G401.6 (cell line): ENCODE data around the gene SLC22A3.
"Not testable (repeated sequence)": the region's sequence is repeated elsewhere in the genome, so short reads cannot be mapped to it uniquely, and the experiment has no call there.

ENCODE experiments used
- FAIRE-seq: peaks from 2 replicates; lab custom pipeline; 2012; peaks lifted over from hg19 to GRCh38; lab: Jason Lieb, UNC

SLC22A3 gene

DNA sequence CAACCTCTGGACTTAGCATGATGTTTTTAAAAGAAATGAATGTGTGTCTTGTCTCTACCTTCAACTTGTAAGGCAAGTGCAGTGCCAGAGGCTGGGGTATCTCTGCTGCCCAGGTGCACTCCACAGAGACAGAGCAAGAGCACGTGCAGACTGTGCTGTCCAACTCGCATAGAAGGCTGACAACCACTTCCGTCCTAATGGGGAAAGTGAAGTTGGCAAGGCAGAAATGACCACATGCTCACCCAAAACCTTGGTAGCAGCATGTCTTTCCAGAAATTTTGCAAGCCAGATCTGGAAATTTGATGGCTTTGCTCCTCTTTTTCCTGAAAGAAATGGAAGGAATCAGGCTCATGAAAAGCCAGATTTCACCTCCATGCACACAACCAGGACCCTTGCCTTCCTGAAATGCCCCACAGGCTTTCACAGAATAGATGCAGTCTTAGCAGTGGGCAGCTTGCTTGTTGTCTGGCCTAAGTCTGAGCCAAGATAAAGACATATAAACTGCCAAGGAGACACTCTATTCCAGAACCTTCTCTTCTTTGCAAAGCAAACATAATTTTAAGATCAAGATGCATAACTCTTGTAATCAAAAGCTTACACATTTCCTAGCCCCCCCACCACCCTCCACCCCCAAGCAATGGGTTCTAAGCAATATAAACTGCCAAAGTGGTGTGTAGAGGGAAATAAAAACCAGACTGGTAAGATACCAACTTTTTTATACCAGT is 26.8 kb downstream of the SLC22A3 start:
- no peak for FAIRE-seq

DNA sequence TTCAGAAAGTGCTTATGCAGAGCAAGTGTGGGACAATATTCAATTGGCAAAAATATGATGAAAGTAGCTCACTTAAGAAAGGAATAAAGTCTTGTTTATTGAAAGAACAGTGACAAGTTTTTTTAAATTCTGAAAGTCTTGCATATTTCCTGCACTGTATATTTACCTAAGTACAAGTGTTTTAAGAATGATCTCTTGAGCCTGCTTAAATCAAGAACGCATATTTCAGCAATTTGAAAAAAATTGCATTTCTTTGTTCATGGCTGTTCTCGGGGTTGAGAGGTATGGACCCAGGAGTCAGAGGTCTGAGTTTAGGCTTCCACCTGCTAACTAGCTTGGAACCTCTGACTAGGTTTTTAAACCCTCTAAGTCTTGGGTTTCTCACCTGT is 27.4 kb downstream of the SLC22A3 start:
- no peak for FAIRE-seq

DNA sequence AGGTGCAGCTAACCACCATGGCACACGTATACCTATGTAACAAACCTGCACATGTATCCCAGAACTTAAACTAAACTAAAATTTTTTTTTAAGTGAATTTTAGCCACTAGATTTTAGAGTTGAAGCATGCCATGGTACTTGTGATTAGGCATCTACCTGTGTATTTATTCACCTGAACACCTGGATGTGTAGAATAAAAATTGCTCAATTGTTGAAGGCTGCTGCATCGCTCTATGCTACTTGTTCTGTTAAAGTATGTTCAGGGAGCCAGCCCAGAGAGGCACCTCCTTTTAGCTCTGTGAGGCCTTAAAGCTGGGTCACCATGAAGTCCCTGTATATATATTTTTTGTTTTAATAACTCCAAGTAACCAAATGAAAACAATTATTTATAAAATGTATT is 28.3 kb downstream of the SLC22A3 start:
- no peak for FAIRE-seq

DNA sequence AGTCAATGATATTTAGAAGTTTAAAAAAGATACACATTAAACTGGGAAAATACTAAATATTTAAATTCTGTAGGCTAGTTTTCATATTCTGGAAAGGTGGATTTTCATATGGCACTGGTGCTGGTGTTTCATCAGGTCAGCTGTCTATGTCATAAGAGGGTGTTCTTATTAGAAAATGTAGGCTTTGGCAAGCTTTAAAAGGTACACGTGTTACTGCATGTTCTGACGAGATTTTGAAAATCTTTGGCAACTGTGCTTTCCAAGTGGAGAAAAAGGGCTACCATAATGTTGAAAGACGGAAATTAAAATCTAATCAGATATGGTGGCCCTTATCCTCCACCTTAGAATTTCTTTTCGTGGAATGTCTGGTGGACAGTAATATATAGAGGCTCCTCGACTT is 30.0 kb downstream of the SLC22A3 start:
- no peak for FAIRE-seq

DNA sequence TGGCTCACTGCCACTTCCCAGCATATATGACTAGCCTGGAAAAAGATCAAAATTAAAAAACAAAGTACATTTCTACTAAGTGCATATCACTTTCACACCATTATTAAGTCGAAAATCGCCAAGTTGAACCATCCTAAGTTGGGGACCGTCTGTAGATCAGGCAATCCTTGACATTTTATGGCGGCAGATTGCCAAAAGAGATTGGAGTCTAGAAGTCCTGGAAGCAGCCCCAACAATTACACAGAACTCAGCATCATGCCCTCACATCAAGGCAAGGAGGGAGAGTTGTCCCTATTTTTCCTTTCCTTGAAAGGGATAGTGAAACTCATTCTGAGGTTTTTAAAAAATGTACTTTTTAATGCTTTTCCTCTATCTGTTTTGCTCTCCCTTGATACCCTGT is 30.7 kb downstream of the SLC22A3 start:
- no peak for FAIRE-seq

DNA sequence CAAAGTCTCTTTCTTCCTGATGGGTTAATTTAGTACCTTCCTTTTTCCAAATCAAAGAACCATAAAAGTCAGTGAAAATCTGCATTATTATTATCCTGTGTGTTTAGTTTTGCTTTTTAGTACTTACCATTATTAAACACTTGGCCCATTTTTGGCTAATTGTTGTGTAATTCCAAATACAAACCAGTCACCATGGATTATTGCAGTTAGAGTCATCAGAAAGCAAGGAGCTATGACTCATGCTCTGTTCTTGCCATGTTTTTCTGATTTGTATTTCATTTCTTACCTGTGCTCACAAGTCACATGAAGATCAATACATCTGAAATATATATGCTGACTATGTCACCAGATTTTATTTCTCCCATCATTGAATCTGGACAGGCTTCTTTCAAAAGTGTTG is 31.3 kb downstream of the SLC22A3 start:
- no peak for FAIRE-seq

DNA sequence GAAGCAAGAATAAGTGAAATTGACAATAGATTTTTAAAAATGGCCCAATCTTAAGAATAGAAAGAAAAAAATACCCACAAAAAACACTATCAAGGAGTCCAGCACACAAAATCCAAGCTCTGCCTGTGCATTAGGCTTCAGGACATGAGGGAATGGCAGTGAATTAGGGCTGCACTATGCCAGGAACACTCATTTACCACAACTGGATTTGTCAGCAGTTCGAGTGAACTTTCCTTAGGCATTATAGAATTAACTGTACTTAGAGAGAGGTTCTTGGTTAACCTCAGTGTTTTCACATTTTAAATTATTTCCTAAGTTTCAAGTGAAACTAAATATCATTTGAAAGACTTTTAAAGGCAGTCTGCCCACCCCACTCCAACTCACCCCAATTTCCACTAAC is 34.8 kb downstream of the SLC22A3 start:
- FAIRE-seq, result no peak

DNA sequence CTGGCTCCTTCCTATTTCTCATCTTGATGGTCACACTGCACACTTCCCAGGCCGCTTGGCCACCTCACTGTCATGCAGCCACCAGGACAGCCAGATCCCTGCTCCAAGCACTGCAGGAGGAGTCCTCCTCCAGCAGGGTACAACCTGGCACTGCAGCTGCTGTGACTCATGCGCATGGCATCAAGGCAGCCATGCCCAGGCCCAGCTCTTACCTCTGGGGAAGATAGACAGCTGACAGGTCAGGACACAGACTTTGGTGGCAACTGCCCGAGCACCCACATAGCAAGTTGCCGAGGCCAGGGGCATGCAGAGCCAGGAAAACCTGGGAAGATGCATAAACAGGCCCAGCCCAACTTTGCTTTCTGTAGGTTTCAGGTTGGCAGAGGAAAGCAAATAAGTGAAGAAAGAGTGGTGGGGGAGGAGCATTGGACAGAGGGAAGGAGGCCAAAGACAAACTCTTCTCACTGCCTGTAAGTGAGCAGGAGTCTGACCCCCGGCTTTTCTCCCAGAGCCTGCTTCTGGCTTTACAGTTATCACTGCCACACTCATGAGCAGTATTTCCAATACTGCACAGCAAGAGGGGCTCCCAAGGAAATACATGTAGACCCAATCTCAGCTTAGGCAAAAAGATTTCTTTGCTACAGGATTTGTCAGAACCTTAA is 38.8 kb downstream of the SLC22A3 start:
- FAIRE-seq, result no peak

DNA sequence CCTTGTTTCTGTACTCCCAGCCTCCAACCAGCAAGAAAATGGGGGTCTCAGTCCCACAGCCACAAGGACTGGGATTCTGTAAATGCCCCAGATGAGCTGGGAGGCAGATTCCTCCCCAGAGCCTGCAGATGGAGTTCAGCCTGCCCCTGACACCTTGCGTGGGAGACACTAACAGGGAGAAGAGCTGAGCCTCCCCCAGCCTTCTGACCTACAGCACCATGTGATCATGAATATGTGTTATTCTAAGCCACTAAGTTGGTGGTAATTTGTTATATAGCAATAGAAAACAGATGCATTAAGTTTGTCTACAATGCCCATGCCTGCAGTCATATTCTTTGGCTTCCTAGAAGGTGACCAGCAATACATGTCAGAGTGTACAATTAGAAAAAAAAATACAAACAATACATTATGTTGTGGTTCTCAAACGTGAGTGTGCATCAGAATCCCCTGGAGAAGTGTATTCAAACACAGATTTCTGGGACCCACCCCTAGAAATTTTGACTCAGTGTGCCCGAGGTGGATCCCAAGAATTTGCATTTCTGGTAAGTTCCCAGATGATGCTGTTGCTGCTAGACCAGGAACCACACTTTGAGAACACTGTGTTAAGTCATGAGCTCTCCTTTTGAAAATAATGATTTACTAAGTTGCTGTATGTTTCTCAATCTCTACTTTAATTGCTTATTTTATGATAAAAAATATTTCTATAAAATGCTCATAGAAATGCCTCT is 39.9 kb downstream of the SLC22A3 start:
- no peak for FAIRE-seq

DNA sequence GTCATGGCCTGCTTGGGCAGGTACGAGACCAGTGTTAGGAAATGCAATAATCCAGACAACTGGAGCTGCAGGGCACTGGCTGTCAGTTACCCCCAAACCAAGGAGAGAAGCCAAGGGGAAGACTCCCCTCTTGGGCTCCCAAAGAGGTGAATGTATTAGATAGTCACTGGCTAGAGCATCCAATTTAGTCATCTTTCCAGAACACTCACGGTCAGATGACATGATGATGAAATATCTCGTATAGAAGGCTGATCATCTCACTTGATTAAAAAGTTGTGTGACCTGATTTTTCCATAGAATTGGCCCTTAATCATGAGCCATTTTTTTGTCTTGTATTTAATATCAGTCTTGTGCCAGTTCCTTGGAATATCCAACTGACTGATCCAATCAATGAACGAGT is 40.7 kb downstream of the SLC22A3 start:
- FAIRE-seq, result no peak

DNA sequence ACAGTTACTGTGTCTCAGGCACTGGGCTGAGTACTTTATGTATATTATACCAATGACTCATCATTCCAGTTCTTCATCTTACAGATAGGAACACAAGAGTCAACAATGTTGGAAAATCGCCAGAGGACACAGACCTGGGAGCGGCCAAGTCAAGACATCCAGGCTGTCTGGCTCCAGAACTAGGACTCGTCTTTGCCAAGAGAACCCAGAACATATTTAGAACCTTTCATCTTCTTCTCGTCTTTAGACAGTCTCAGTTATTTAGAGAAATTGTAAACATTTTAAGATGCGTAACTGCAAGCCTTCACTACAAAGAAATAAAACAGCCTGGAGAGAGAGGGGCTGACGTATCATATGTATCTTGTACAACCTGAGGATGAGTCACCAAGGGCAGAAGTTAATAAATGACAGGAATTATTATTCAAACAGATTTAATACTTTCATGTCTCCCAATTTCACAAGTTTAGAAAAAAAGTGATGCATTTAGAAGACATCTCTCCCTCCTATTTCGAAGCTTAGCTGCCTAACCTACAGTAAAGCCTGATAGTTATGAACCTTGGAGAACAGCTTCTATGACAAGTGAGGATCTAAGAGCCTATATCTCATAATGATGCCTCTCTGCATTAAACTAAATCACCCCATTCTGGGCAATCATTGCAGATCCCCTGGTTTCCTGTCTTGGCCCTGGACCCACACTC is 43.4 kb downstream of the SLC22A3 start:
- FAIRE-seq, result no peak

DNA sequence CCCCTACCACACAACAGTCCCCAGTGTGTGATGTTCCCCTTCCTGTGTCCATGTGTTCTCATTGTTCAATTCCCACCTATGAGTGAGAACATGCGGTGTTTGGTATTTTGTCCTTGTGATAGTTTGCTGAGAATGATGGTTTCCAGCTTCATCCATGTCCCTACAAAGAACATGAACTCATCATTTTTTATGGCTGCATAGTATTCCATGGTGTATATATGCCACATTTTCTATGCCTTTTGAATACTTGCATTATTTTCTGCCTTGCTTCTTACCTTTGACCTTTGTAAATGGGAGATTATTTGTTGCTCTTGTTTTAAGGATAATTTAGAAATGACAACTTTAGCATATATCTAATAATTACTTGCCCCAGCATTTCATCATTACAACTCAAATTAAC is 45.3 kb downstream of the SLC22A3 start:
- FAIRE-seq, result not testable (repeated sequence)

DNA sequence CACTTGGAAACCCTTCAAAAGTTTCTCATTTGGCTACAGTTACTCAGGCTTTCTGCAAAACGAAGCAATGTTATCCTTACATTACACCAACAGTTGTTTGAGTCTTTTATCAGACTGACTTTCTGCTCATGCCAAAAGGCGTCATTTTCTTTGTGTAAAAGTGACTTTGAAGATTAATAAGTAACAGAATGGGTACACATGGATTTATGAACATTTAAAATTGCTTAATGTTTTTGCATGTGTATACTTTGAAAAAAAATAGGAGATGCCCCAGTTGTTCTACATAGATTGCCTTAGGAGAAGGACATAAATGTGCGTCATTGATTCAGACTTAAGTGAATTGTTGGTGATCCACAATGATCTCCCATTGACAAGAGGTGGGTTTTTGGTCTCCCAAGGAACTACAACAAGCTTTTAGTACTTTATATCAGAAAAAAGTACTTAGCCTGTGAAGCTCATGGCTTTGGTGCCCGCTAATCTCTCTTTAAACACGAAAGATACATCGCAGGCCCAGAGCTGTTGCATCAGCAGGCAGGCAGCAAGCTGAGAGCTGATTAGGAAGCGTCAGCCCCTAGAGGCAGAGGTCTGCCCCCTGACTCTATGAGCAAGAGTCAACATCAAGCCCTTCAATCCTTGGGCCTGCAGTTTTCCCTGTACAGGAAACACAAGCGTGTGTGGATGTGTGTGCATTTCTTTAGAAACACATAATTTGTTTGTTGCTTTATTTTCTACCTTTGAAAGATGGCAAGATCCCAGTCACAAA is 45.9 kb downstream of the SLC22A3 start:
- FAIRE-seq, result no peak

DNA sequence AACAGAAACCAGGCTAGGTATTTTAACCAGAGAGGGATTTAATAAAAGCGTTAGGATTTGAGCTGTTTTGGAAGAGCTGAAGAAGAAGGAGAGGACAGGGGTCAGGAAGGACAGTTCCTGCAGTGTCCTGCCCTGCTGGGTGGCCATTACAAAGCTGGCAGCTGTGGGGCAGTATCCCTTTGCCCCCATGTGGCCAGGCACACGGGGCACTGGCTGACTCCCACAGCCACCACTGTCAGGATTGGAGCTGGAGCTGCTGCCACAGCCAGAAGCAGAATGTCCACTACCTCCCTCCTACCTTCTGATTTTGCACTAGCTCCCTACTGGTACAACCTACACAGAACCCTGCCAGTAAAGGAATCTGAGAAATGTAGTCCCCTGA is 46.5 kb downstream of the SLC22A3 start:
- no peak for FAIRE-seq

DNA sequence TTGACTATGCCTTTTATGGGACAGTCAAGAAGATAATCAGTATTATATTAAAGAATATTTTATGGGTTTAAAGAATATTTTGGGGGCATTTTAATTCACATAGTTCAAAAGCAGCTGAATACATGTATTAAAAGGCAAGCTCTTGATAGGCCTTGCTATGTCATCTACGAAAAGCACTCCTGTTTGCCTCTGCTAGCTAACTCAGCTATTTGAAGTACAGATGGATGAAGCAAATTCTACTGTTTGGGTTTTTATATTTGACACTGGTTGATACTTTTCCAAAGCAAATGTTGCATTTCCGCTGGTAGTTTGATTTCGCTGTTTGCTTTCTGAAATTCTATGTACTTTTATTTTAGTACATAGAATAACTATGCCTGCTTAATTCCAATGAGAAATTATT is 47.0 kb downstream of the SLC22A3 start:
- FAIRE-seq, result no peak

DNA sequence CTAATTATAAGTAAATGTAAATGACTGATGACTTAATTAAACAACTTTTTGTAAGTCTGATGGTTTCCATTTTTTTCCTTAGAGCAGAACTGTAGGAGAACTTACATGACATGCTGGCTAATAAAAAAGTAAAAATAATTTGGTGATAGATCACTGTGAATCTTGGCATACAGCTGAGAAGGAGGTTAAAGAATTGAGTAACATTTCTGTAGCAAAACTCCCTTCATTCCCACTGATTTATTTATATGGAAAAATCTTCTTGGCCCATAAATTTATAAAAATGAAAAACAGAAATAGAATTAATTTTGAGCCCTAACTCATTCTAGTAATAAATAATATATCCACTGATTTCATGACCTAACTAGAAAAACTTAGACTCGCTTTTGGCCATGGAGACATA is 48.1 kb downstream of the SLC22A3 start:
- FAIRE-seq, result no peak

DNA sequence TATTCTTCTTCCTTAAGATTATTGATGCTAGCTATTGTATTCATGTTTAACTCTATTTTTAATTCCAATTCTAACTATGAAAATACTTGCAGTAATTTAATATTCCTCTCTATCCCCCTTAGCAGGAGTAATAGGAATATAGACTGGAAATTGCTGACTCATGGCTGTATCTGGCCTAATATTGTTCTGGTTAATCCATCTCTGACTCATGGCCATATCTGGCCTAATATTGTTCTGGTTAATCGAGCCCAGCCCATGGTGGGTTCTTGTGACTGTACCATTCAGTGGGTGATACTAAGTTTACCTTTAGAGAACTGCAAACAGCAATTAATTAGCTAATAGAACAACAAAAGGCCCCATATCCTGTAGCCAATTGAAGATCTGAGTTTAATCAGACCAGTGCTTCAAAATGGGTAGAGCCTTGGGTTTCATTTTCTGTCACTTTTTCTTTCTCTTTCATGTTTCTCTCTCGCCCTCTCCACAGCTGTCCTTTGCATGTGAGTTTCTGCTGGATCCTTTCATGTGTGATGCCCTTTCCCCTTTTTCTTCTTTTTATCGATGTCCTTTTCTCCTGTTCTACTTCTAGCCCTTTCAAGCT is 50.6 kb downstream of the SLC22A3 start:
- FAIRE-seq, result no peak

DNA sequence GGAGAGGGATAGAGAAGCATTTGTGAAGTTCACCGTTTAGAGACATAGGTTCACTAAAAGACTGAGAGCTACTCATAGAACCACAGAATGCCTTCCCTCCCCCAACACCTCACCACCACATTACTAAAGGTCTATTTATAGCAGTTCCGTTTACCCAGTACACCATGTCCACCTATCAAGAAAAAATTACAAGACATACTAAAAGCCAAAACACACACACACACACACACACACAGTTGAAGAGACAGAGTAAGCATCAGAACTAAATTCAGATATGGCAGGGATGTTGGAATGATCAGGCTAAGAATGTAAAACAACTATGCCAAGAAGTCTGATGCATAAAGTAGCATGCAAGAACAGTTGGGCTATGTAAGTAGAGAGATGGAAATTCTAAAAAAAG is 52.3 kb downstream of the SLC22A3 start:
- no peak for FAIRE-seq

DNA sequence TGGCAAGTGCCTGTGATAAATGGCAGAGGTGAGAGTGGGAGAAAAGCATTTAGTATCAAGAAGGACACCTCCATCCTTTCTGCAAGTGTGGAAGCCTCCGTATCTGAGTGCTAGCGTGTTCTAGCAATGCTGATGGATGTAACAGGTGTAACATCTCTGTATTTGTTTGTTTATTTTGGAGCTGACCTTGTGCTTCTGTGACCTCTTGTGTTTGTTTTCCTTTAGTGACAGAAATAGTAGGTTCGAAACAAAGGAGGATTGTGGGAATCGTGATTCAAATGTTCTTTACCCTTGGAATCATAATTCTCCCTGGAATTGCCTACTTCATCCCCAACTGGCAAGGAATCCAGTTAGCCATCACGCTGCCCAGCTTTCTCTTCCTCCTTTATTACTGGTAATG is 60.4 kb downstream of the SLC22A3 start:
- no peak for FAIRE-seq

DNA sequence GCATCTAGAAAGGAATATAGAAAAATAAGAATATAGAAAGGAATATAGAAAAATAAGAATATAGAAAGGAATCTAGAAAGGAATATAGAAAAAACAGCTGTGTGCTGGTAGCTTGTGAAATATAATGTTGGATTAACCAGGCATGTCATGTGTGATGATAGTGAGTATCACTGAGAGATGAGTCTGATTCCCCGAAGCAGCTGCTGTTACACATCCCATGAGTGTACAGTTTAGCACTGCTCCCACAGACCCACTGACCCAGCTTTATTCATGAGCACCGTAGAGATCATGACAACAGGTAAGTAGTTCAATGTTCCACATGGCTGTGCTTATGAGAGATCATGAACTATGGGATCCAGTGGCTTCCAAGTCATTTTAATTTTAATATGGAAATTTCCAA is 64.8 kb downstream of the SLC22A3 start:
- FAIRE-seq, result no peak

DNA sequence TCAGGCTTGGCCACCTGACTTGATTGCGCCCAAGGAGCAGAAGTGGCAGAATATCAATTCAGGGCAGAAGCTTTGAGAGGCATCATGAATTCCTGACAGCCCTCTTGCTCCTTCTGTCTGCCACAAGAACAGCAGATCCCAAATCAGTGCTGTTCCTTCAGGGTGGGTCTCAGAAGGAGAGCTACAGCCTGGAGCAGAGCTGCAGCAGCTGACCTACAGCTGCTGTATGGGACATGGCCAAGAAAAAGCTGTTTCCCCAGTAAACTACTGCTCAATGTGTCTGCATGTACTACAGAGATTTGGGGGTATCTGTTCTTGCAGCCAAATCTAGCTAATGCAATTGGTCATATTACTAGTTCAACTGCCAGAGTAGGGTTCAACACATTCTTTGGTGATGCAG is 69.0 kb downstream of the SLC22A3 start:
- FAIRE-seq, result no peak

DNA sequence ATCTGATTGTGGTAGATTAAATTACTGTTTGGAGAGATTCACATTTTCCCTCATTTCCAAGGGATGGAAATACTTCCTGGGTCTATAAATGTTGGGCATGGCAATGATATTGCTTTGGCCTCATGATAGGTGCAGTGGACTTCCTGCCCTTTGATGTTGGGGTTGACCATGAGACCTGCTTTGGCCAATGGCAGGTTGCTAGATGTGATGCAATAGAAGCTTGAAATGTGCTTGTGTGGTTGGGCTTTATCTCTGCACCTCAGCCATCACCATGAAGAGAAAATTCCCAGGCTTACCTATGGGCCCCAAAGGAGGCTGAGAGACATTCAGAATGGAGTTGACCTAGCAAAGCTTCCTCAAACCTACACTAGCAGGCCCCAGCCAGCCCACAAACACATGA is 69.4 kb downstream of the SLC22A3 start:
- FAIRE-seq, result no peak
